ENCODE measurements around the gene CCDC27.

Gene CCDC27

GRCh38 chr1:3729594-3730542 is 22.4 kb upstream of the CCDC27 start:
- H3K9me3 Mint-ChIP-seq, result no peaks in the 10 kb centered on the region
- no peak overlapping the region for H3K27ac Mint-ChIP-seq
- no peaks in the 10 kb centered on the region for H3K4me1 Mint-ChIP-seq (ENCODE audit: low read depth)
- H3K36me3 Mint-ChIP-seq (ENCODE audit: low read depth), result no peaks in the 10 kb centered on the region
- DNase-seq, result no peak
- no peak overlapping the region for H3K4me3 Mint-ChIP-seq
- H3K27me3 Mint-ChIP-seq, result peaks cover 16% of the 10 kb centered on the region

- Mint-ChIP-seq H3K36me3 (ENCODE audit: low read depth) (peaks cover 3% of the 10 kb centered on the region), H3K4me1 (ENCODE audit: low read depth) (no peaks in the 10 kb centered on the region), H3K9me3 (no peaks in the 10 kb centered on the region), H3K4me3 (no peak overlapping the region), H3K27ac (no peak overlapping the region), H3K27me3 (peaks cover 16% of the 10 kb centered on the region)
- DNase-seq, result no peak
Measured at GRCh38 chr1:3730543-3731247, 21.6 kb upstream of the CCDC27 start.

GRCh38 chr1:3731583-3732433 is 20.4 kb upstream of the CCDC27 start:
- DNase-seq, result no peak
- peaks cover 12% of the 10 kb centered on the region for H3K36me3 Mint-ChIP-seq (ENCODE audit: low read depth)
- H3K9me3 Mint-ChIP-seq, result no peaks in the 10 kb centered on the region
- peaks cover 16% of the 10 kb centered on the region for H3K27me3 Mint-ChIP-seq
- no peaks in the 10 kb centered on the region for H3K4me1 Mint-ChIP-seq (ENCODE audit: low read depth)
- H3K27ac Mint-ChIP-seq, result no peak overlapping the region
- H3K4me3 Mint-ChIP-seq, result no peak overlapping the region

GRCh38 chr1:3732434-3733093 is 19.7 kb upstream of the CCDC27 start:
- Mint-ChIP-seq H3K4me3 (no peak overlapping the region), H3K9me3 (no peaks in the 10 kb centered on the region), H3K27me3 (peaks cover 16% of the 10 kb centered on the region), H3K4me1 (ENCODE audit: low read depth) (no peaks in the 10 kb centered on the region), H3K27ac (no peak overlapping the region), H3K36me3 (ENCODE audit: low read depth) (peaks cover 12% of the 10 kb centered on the region)
- DNase-seq, result no peak

- Mint-ChIP-seq H3K36me3 (ENCODE audit: low read depth) (peaks cover 12% of the 10 kb centered on the region), H3K4me3 (no peak overlapping the region), H3K9me3 (no peaks in the 10 kb centered on the region), H3K27ac (no peak overlapping the region), H3K4me1 (ENCODE audit: low read depth) (no peaks in the 10 kb centered on the region), H3K27me3 (peaks cover 14% of the 10 kb centered on the region)
- no peak for DNase-seq
Measured at GRCh38 chr1:3733094-3733882, 19.0 kb upstream of the CCDC27 start.

GRCh38 chr1:3733883-3734589 is 18.2 kb upstream of the CCDC27 start:
- H3K9me3 Mint-ChIP-seq, result no peaks in the 10 kb centered on the region
- peaks cover 7% of the 10 kb centered on the region for H3K27me3 Mint-ChIP-seq
- H3K27ac Mint-ChIP-seq, result no peak overlapping the region
- DNase-seq, result no peak
- no peaks in the 10 kb centered on the region for H3K4me1 Mint-ChIP-seq (ENCODE audit: low read depth)
- peaks cover 12% of the 10 kb centered on the region for H3K36me3 Mint-ChIP-seq (ENCODE audit: low read depth)
- H3K4me3 Mint-ChIP-seq, result no peak overlapping the region

GRCh38 chr1:3734602-3735001 is 17.6 kb upstream of the CCDC27 start:
- Mint-ChIP-seq H3K36me3 (ENCODE audit: low read depth) (peaks cover 12% of the 10 kb centered on the region), H3K27ac (no peak overlapping the region), H3K4me1 (ENCODE audit: low read depth) (no peaks in the 10 kb centered on the region), H3K27me3 (peaks cover 4% of the 10 kb centered on the region), H3K4me3 (no peak overlapping the region), H3K9me3 (no peaks in the 10 kb centered on the region)
- DNase-seq, result no peak

- DNase-seq, result no peak
- H3K27ac Mint-ChIP-seq, result no peak overlapping the region
- no peak overlapping the region for H3K4me3 Mint-ChIP-seq
- no peaks in the 10 kb centered on the region for H3K9me3 Mint-ChIP-seq
- H3K4me1 Mint-ChIP-seq (ENCODE audit: low read depth), result no peaks in the 10 kb centered on the region
- H3K36me3 Mint-ChIP-seq (ENCODE audit: low read depth), result peaks cover 12% of the 10 kb centered on the region
- H3K27me3 Mint-ChIP-seq, result peaks cover 4% of the 10 kb centered on the region
Measured at GRCh38 chr1:3735027-3735681, 17.1 kb upstream of the CCDC27 start.

GRCh38 chr1:3735688-3736087 is 16.6 kb upstream of the CCDC27 start:
- H3K27ac Mint-ChIP-seq, result no peak overlapping the region

GRCh38 chr1:3736131-3736561 is 16.1 kb upstream of the CCDC27 start:
- peaks cover 18% of the 10 kb centered on the region for H3K36me3 Mint-ChIP-seq (ENCODE audit: low read depth)
- no peaks in the 10 kb centered on the region for H3K9me3 Mint-ChIP-seq
- H3K4me1 Mint-ChIP-seq (ENCODE audit: low read depth), result no peaks in the 10 kb centered on the region
- no peak overlapping the region for H3K4me3 Mint-ChIP-seq
- DNase-seq, result no peak
- H3K27ac Mint-ChIP-seq, result no peak overlapping the region
- H3K27me3 Mint-ChIP-seq, result no peaks in the 10 kb centered on the region

More at GRCh38 chr1:3735688-3736087, 16.6 kb upstream of the CCDC27 start:
- Mint-ChIP-seq H3K9me3 (no peaks in the 10 kb centered on the region), H3K36me3 (ENCODE audit: low read depth) (peaks cover 15% of the 10 kb centered on the region), H3K4me3 (no peak overlapping the region), H3K4me1 (ENCODE audit: low read depth) (no peaks in the 10 kb centered on the region), H3K27me3 (peaks cover 4% of the 10 kb centered on the region)
- no peak for DNase-seq

GRCh38 chr1:3736708-3737107 is 15.5 kb upstream of the CCDC27 start:
- peaks cover 24% of the 10 kb centered on the region for H3K36me3 Mint-ChIP-seq (ENCODE audit: low read depth)
- H3K27me3 Mint-ChIP-seq, result no peaks in the 10 kb centered on the region
- no peak overlapping the region for H3K27ac Mint-ChIP-seq

GRCh38 chr1:3738943-3739342 is 13.3 kb upstream of the CCDC27 start:
- no peak overlapping the region for H3K27ac Mint-ChIP-seq
- H3K27me3 Mint-ChIP-seq, result no peaks in the 10 kb centered on the region
- no peak overlapping the region for H3K4me3 Mint-ChIP-seq
- peaks cover 45% of the 10 kb centered on the region for H3K36me3 Mint-ChIP-seq (ENCODE audit: low read depth)
- no peak for DNase-seq
- H3K4me1 Mint-ChIP-seq (ENCODE audit: low read depth), result peaks cover 6% of the 10 kb centered on the region
- H3K9me3 Mint-ChIP-seq, result no peaks in the 10 kb centered on the region

More at GRCh38 chr1:3736708-3737107, 15.5 kb upstream of the CCDC27 start:
- H3K9me3 Mint-ChIP-seq, result no peaks in the 10 kb centered on the region
- no peaks in the 10 kb centered on the region for H3K4me1 Mint-ChIP-seq (ENCODE audit: low read depth)
- H3K4me3 Mint-ChIP-seq, result no peak overlapping the region
- no peak for DNase-seq

Data from activated T-cell treated with anti-CD3 and anti-CD28 coated beads, Interleukin-2, amount 50 U/mL, for 24 hours (primary cell).